H1 (cell line): ENCODE measurements around the gene RGS6. TPM values are rescaled to one million over a fixed set of nuclear protein-coding genes. Genes with fewer than 3 reads are reported as not detected.

ENCODE experiments used
- CTCF ChIA-PET: fragments of 300-600 bp; sonication (Branson Sonifier 250); formaldehyde crosslinking; loops from one replicate; lab custom pipeline; 2021; ENCODE audit not compliant: partially characterized antibody; lab: Charles Lee
- POLR2A ChIA-PET: fragments of 300-600 bp; sonication (Branson Sonifier 250); formaldehyde crosslinking; loops from one replicate; lab custom pipeline; 2021; ENCODE audit warnings: inconsistent platforms; ENCODE audit not compliant: partially characterized antibody; lab: Charles Lee
- DNase-seq, 2 experiments: peaks; one replicate each; pipeline versions ENCODE4 v3.0.0 to v3.0.0-alpha.2; 2010 to 2022; ENCODE audit warnings: low spot score in 2 of 2, low read depth in 1 of 2, mixed read lengths in 1 of 2
- FAIRE-seq: peaks from 2 replicates; lab custom pipeline; 2011; peaks lifted over from hg19 to GRCh38; lab: Jason Lieb, UNC
- H2AFZ ChIP-seq: 2 replicates; pipeline ENCODE4 v1.8.1; 2012; ENCODE audit warnings: low read length, inconsistent platforms
- H2AK5ac ChIP-seq: 2 replicates; pipeline ENCODE4 v1.6.1; 2013; ENCODE audit warnings: low read depth, low read length
- H2BK120ac ChIP-seq: replicated peaks from 2 replicates; pipeline ENCODE3; 2013; ENCODE audit warnings: low read depth, low read length, inconsistent platforms
- H2BK12ac ChIP-seq: 2 replicates; pipeline ENCODE4 v1.6.1; 2013; ENCODE audit warnings: low read depth, low read length
- H2BK15ac ChIP-seq: 2 replicates; pipeline ENCODE4 v1.6.1; 2013; ENCODE audit warnings: low read length
- H2BK20ac ChIP-seq: 2 replicates; pipeline ENCODE4 v1.6.1; 2013; ENCODE audit warnings: low read length
- H2BK5ac ChIP-seq: 2 replicates; pipeline ENCODE4 v1.6.1; 2013; ENCODE audit warnings: low read depth, low read length
- H3K14ac ChIP-seq: 2 replicates; pipeline ENCODE4 v1.6.1; 2013; ENCODE audit warnings: inconsistent platforms; ENCODE audit not compliant: insufficient read length
- H3K18ac ChIP-seq: 2 replicates; pipeline ENCODE4 v1.6.1; 2013; ENCODE audit warnings: low read length; ENCODE audit errors: extremely low read depth
- H3K23ac ChIP-seq: 2 replicates; pipeline ENCODE4 v1.6.1; 2013; ENCODE audit warnings: inconsistent platforms; ENCODE audit not compliant: insufficient read length
- H3K23me2 ChIP-seq: 2 replicates; pipeline ENCODE4 v1.6.1; 2013; ENCODE audit warnings: low read depth, low read length
- H3K27ac ChIP-seq: 2 replicates; pipeline ENCODE4 v1.6.1; 2011; ENCODE audit warnings: low read depth, low read length, inconsistent platforms
- H3K27me3 ChIP-seq, 4 experiments: replicated peaks in 1 of 4; 1 replicate in 1 of 4; 2 replicates in 3 of 4; pipeline versions ENCODE4 v1.6.1 to v1.8.1; 2011 to 2013; ENCODE audit warnings: low read length in 3 of 4, mild to moderate bottlenecking in 3 of 4, inconsistent platforms in 2 of 4, mixed read lengths in 2 of 4, moderate library complexity in 1 of 4; ENCODE audit not compliant: control insufficient read depth in 3 of 4, insufficient read depth in 3 of 4; ENCODE audit errors: extremely low read depth in 1 of 4
- H3K36me3 ChIP-seq, 4 experiments: 2 replicates each; pipeline versions ENCODE4 v1.6.1 to v1.8.1; 2011 to 2013; ENCODE audit warnings: mild to moderate bottlenecking in 4 of 4, low read length in 3 of 4, moderate library complexity in 2 of 4, control low read depth in 1 of 4, inconsistent platforms in 1 of 4; ENCODE audit not compliant: insufficient read depth in 4 of 4, control insufficient read depth in 2 of 4
- H3K4ac ChIP-seq: replicated peaks from 2 replicates; pipeline ENCODE3; 2013; ENCODE audit warnings: low read length, low read depth, mixed read lengths, inconsistent platforms; ENCODE audit not compliant: insufficient read length
- H3K4me1 ChIP-seq, 4 experiments: replicated peaks in 1 of 4; 1 replicate in 1 of 4; 2 replicates in 3 of 4; pipeline versions ENCODE4 v1.6.1 to v1.8.1; 2011 to 2013; ENCODE audit warnings: low read length in 3 of 4, inconsistent platforms in 2 of 4, mixed read lengths in 1 of 4; ENCODE audit not compliant: insufficient read depth in 4 of 4, control insufficient read depth in 3 of 4
- H3K4me2 ChIP-seq, 2 experiments: 2 replicates each; pipeline versions ENCODE4 v1.6.1 to v1.8.1; 2011 to 2013; ENCODE audit warnings: low read depth in 2 of 2, low read length in 2 of 2, control low read depth in 1 of 2, inconsistent platforms in 1 of 2, mild to moderate bottlenecking in 1 of 2; ENCODE audit not compliant: insufficient read depth in 1 of 2
- H3K4me3 ChIP-seq, 4 experiments: fragments of 200-600, 300-600 bp in 1 of 4; sonication (generic), shearing (Covaris generic), sonication (Bioruptor Twin) in 1 of 4; 2 replicates each; pipeline versions ENCODE4 v1.5.1 to v1.8.1; 2011 to 2016; ENCODE audit warnings: low read length in 4 of 4, low read depth in 3 of 4, control low read depth in 2 of 4, inconsistent platforms in 2 of 4, mild to moderate bottlenecking in 2 of 4, mixed read lengths in 1 of 4, moderate library complexity in 1 of 4; ENCODE audit not compliant: insufficient read depth in 2 of 4; ENCODE audit errors: extremely low read depth in 1 of 4
- H3K56ac ChIP-seq: replicated peaks from 2 replicates; pipeline ENCODE3; 2013; ENCODE audit warnings: low read depth, mild to moderate bottlenecking, mixed read lengths, low read length, inconsistent platforms; ENCODE audit not compliant: insufficient read length
- H3K79me1 ChIP-seq: 2 replicates; pipeline ENCODE4 v1.6.1; 2013; ENCODE audit warnings: low read depth, low read length, control low read depth
- H3K79me2 ChIP-seq, 2 experiments: 2 replicates each; pipeline versions ENCODE4 v1.6.1 to v1.8.1; 2012 to 2013; ENCODE audit warnings: low read length in 2 of 2, mild to moderate bottlenecking in 2 of 2, inconsistent platforms in 1 of 2; ENCODE audit not compliant: insufficient read depth in 2 of 2, control insufficient read depth in 1 of 2
- H3K9ac ChIP-seq, 4 experiments: replicated peaks in 1 of 4; 1 replicate in 1 of 4; 2 replicates in 3 of 4; pipeline versions ENCODE4 v1.6.1 to v1.8.1; 2011 to 2013; ENCODE audit warnings: low read depth in 3 of 4, low read length in 3 of 4, control low read depth in 2 of 4, mild to moderate bottlenecking in 2 of 4, moderate library complexity in 2 of 4, inconsistent platforms in 1 of 4; ENCODE audit errors: extremely low read depth in 1 of 4
- H3K9me3 ChIP-seq, 2 experiments: 2 replicates each; pipeline versions ENCODE4 v1.6.1 to v1.8.1; 2012 to 2013; ENCODE audit warnings: mild to moderate bottlenecking in 2 of 2, moderate library complexity in 2 of 2, control low read depth in 1 of 2, inconsistent platforms in 1 of 2, low read depth in 1 of 2, low read length in 1 of 2, mixed read lengths in 1 of 2; ENCODE audit not compliant: insufficient read depth in 2 of 2
- H4K20me1 ChIP-seq, 2 experiments: replicated peaks in 1 of 2; 2 replicates each; pipeline versions ENCODE3 to v1.8.1; 2011 to 2013; ENCODE audit warnings: inconsistent platforms in 2 of 2, low read length in 2 of 2, mild to moderate bottlenecking in 1 of 2; ENCODE audit not compliant: insufficient read depth in 2 of 2, control insufficient read depth in 1 of 2
- H4K5ac ChIP-seq: 2 replicates; pipeline ENCODE4 v1.6.1; 2013; ENCODE audit warnings: low read length, low read depth, mixed read lengths, inconsistent platforms; ENCODE audit not compliant: insufficient read length
- H4K8ac ChIP-seq: 2 replicates; pipeline ENCODE4 v1.8.0; 2013; ENCODE audit warnings: mild to moderate bottlenecking, moderate library complexity, low read length, inconsistent platforms; ENCODE audit not compliant: insufficient read depth; ENCODE audit errors: extremely low read depth
- H4K91ac ChIP-seq: replicated peaks from 2 replicates; pipeline ENCODE3; 2013; ENCODE audit warnings: low read length, mixed read lengths, inconsistent platforms; ENCODE audit not compliant: insufficient read length
- HDAC2 ChIP-seq, 2 experiments: fragments of 300-600 bp in 1 of 2; sonication (generic) in 1 of 2; IDR thresholded peaks; 2 replicates each; pipeline ENCODE4 v1.6.1; 2011 to 2012; ENCODE audit warnings: low read depth in 2 of 2, low read length in 2 of 2, mild to moderate bottlenecking in 2 of 2, moderate library complexity in 2 of 2, borderline replicate concordance in 1 of 2, inconsistent platforms in 1 of 2
- HDAC6 ChIP-seq: IDR thresholded peaks from one replicate; pipeline ENCODE4 v1.7.1; 2012; ENCODE audit warnings: low read depth, mild to moderate bottlenecking, inconsistent platforms, low read length, moderate library complexity
- WGBS, 2 experiments: shearing (Covaris generic) in 1 of 2; methylation state at CpG; one replicate each; pipeline versions ENCODE4 v1.1.6 to v1.1.7; 2013 to 2015; ENCODE audit warnings: low lambda C conversion rate in 2 of 2, mixed read lengths in 2 of 2, inconsistent platforms in 1 of 2, low coverage in 1 of 2, missing lambda C conversion rate in 1 of 2; ENCODE audit not compliant: insufficient replicate concordance in 2 of 2, insufficient coverage in 1 of 2, insufficient read length in 1 of 2; ENCODE audit errors: extremely low coverage in 1 of 2, missing lambda C conversion rate in 1 of 2; 5-methylcytosine and 5-hydroxymethylcytosine counted together
- polyA plus RNA-seq, 7 experiments: library from polyadenylated mRNA; depleted of rRNA in 3 of 7; stranded (reverse) in 5 of 7; unstranded in 2 of 7; fragments of >200 nt in 5 of 7; fragments of 200-250 nt in 2 of 7; gene quantifications; 1 replicate in 5 of 7; 2 replicates in 1 of 7; 4 replicates in 1 of 7; pipeline versions ENCODE4 v1.2.1 to v1.2.3, GENCODE V29; 2011 to 2013; ENCODE audit warnings: missing spikeins in 2 of 7, mixed read lengths in 2 of 7
- total RNA-seq: library from RNA; stranded (reverse); fragmentation: NEBNext Ultra II Directional; extraction: Animal tissue kit (Norgen Biotek cat#: 25700); gene quantifications from 2 replicates; pipeline ENCODE4 v1.2.1, GENCODE V29; 2021

Gene RGS6
- total and polyA plus RNA-seq, 2 of the 8 experiments (the other 6 are each of a cell fraction or from before 2014, with no cell fraction given), result 0.26 to 1.1 TPM

- Histone ChIP-seq H2BK120ac (no peak overlapping the region), H3K79me1 (no peaks in the 10 kb centered on the region), H3K18ac (no peak overlapping the region), H2AK5ac (no peak overlapping the region), H3K36me3 (no peaks in the 10 kb centered on the region), H2BK12ac (no peak overlapping the region; the same call in 1 of the 2 replicates), H3K9ac (no peak overlapping the region), H3K56ac (no peak overlapping the region), H3K4me3 (no peak overlapping the region), H3K79me2 (no peaks in the 10 kb centered on the region), H3K27me3 (no peaks in the 10 kb centered on the region), H3K23ac (no peak overlapping the region), H4K5ac (no peak overlapping the region), H2BK20ac (no peak overlapping the region), H2AFZ (no peak overlapping the region), H4K20me1 (no peaks in the 10 kb centered on the region), H3K14ac (no peak overlapping the region), H2BK5ac (no peak overlapping the region), H3K27ac (no peak overlapping the region), H4K8ac (no peak overlapping the region), H4K91ac (no peak overlapping the region), H3K23me2 (no peaks in the 10 kb centered on the region), H3K4ac (no peak overlapping the region), H3K9me3 (peaks cover 0 to 4% of the 10 kb centered on the region in 2 experiments; a peak in 1 of 4 replicates), H2BK15ac (no peak overlapping the region), H3K4me1 (0 out of 7 replicates have a peak, but pooled peaks cover 0 to 2% (median 0%) of the 10 kb centered on the region in 4 experiments), H3K4me2 (no peak overlapping the region)
- ChIA-PET CTCF (interaction anchor here (1.5 to 1.9 kb wide), 2 partner anchors 10 to 215 kb away, joined by 3 to 7 read pairs; no protein-coding TSS in a partner anchor), POLR2A (no interaction called here)
- TF ChIP-seq HDAC2 (IDR thresholded peaks at IDR 0.05; ENCODE audit: borderline replicate concordance in 1 of 2, low read depth in 2 of 2, low read length in 2 of 2) (no peak), HDAC6 (no peak)
- no peak for DNase-seq
- no peak for FAIRE-seq
- WGBS, 2 experiments, result 94% methylated on average over 4 of the region's 4 CpGs; no CpG with 5 or more reads in 1 of the 2 experiments
Observed at GRCh38 chr14:72318648-72319047, 386.4 kb downstream of the RGS6 start.
